ENCODE data around the gene SMAD4.
"Not testable (repeated sequence)": the region's sequence is repeated elsewhere in the genome, so short reads cannot be mapped to it uniquely, and the experiment has no call there.

SMAD4 gene

GRCh38 chr18:51072586-51073313 is 42.7 kb downstream of the SMAD4 start:
- no peak for DNase-seq

GRCh38 chr18:51074605-51075004 is 44.6 kb downstream of the SMAD4 start:
- DNase-seq: no peak

GRCh38 chr18:51076503-51076902 is 46.5 kb downstream of the SMAD4 start:
- DNase-seq: no peak

GRCh38 chr18:51077217-51077616 is 47.2 kb downstream of the SMAD4 start:
- no peak for DNase-seq

- DNase-seq: no peak
Measured at GRCh38 chr18:51078026-51078425, 48.0 kb downstream of the SMAD4 start.

GRCh38 chr18:51082571-51083267 is 52.7 kb downstream of the SMAD4 start:
- no peak for DNase-seq

GRCh38 chr18:51083398-51083797 is 53.4 kb downstream of the SMAD4 start:
- no peak for DNase-seq

- DNase-seq: no peak
Measured at GRCh38 chr18:51088410-51088809, 58.4 kb downstream of the SMAD4 start.

- no peak for DNase-seq
Measured at GRCh38 chr18:51089691-51090090, 59.7 kb downstream of the SMAD4 start.

- DNase-seq: no peak
Measured at GRCh38 chr18:51091270-51091669, 61.3 kb downstream of the SMAD4 start.

- DNase-seq: no peak
Measured at GRCh38 chr18:51092117-51092516, 62.1 kb downstream of the SMAD4 start.

- DNase-seq: not testable (repeated sequence)
Measured at GRCh38 chr18:51092967-51093366, 63.0 kb downstream of the SMAD4 start.

- no peak for DNase-seq
Measured at GRCh38 chr18:51097021-51097822, 67.2 kb downstream of the SMAD4 start.

GRCh38 chr18:51098082-51098481 is 68.1 kb downstream of the SMAD4 start:
- DNase-seq: no peak

- no peak for DNase-seq
Measured at GRCh38 chr18:51098513-51098912, 68.5 kb downstream of the SMAD4 start.

GRCh38 chr18:51100385-51101120 is 70.5 kb downstream of the SMAD4 start:
- no peak for DNase-seq

- DNase-seq: no peak
Measured at GRCh38 chr18:51107082-51107481, 77.1 kb downstream of the SMAD4 start.

- DNase-seq: no peak
Measured at GRCh38 chr18:51107598-51108305, 77.7 kb downstream of the SMAD4 start.

GRCh38 chr18:51108330-51108729 is 78.3 kb downstream of the SMAD4 start:
- DNase-seq: no peak

- DNase-seq: no peak
Measured at GRCh38 chr18:51110073-51110797, 80.2 kb downstream of the SMAD4 start.

- DNase-seq: not testable (repeated sequence)
Measured at GRCh38 chr18:51111633-51112355, 81.8 kb downstream of the SMAD4 start.

All from NCI-H1436 (cell line).